Mononuclear cell (primary cell): ENCODE results near the gene ZNF26. TPM values are rescaled to one million over a fixed set of nuclear protein-coding genes. Genes with fewer than 3 reads are reported as not detected.

ENCODE experiments used
- H3K27me3 ChIP-seq: 2 replicates; pipeline ENCODE4 v1.6.0; 2011; ENCODE audit warnings: low read length, control low read depth; ENCODE audit not compliant: insufficient read depth
- H3K4me1 ChIP-seq: 2 replicates; pipeline ENCODE4 v1.5.1; 2011; ENCODE audit warnings: mild to moderate bottlenecking, low read length, control low read depth; ENCODE audit not compliant: insufficient read depth
- H3K4me3 ChIP-seq: 2 replicates; pipeline ENCODE4 v1.5.1; 2011; ENCODE audit warnings: mild to moderate bottlenecking, low read length, moderate library complexity
- H3K9me3 ChIP-seq: 2 replicates; pipeline ENCODE4 v1.5.1; 2011; ENCODE audit warnings: low read depth, mild to moderate bottlenecking, control low read depth, low read length
- total RNA-seq: library from RNA; depleted of rRNA; stranded (reverse); fragments of >200 nt; gene quantifications from one replicate; pipeline ENCODE4 v1.2.3, GENCODE V29; 2012

The ZNF26 gene
- total RNA-seq, 1 donor, result 42.8 TPM

GRCh38 chr12:132986885-132987225 is 688 bp downstream of the ZNF26 start:
- Histone ChIP-seq H3K27me3 (no peaks in the 10 kb centered on the region), H3K4me3 (peak overlapping the region; percentile 93), H3K9me3 (peaks cover 11% of the 10 kb centered on the region), H3K4me1 (peaks cover 25% of the 10 kb centered on the region)

- Histone ChIP-seq H3K4me1 (no peaks in the 10 kb centered on the region), H3K27me3 (no peaks in the 10 kb centered on the region), H3K9me3 (peaks cover 87% of the 10 kb centered on the region), H3K4me3 (no peak overlapping the region)
These were observed 12.6 kb downstream of the ZNF26 start for GRCh38 chr12:132998741-132999140.

- Histone ChIP-seq H3K9me3 (peaks cover 89% of the 10 kb centered on the region), H3K4me1 (no peaks in the 10 kb centered on the region), H3K27me3 (no peaks in the 10 kb centered on the region), H3K4me3 (no peak overlapping the region)
These were observed 24.6 kb downstream of the ZNF26 start for GRCh38 chr12:133010657-133011297.

GRCh38 chr12:133023566-133023965 is 37.4 kb downstream of the ZNF26 start:
- no peaks in the 10 kb centered on the region for H3K4me1 ChIP-seq
- H3K9me3 ChIP-seq, result peaks cover 46% of the 10 kb centered on the region
- no peaks in the 10 kb centered on the region for H3K27me3 ChIP-seq
- no peak overlapping the region for H3K4me3 ChIP-seq

GRCh38 chr12:133026996-133027395 is 40.8 kb downstream of the ZNF26 start:
- no peak overlapping the region for H3K4me3 ChIP-seq
- H3K9me3 ChIP-seq, result peaks cover 38% of the 10 kb centered on the region
- no peaks in the 10 kb centered on the region for H3K4me1 ChIP-seq
- no peaks in the 10 kb centered on the region for H3K27me3 ChIP-seq

GRCh38 chr12:133037207-133038005 is 51.2 kb downstream of the ZNF26 start, which contains the start of gene ZNF84:
Gene ZNF84, plus strand, starts transcription at chr12:133037509. Its CDS starts 3,959 bp downstream, at chr12:133041468.
- H3K4me3 ChIP-seq, result peak within 1 kb of the TSS; percentile 60
- H3K9me3 ChIP-seq, result peaks cover 48% of the 10 kb centered on the region
- H3K4me1 ChIP-seq, result peaks cover 9% of the 10 kb centered on the region
- H3K27me3 ChIP-seq, result no peaks in the 10 kb centered on the region

- peaks cover 54% of the 10 kb centered on the region for H3K9me3 ChIP-seq
- peaks cover 9% of the 10 kb centered on the region for H3K4me1 ChIP-seq
- no peaks in the 10 kb centered on the region for H3K27me3 ChIP-seq
- H3K4me3 ChIP-seq, result peak overlapping the region; percentile 60
These were observed 52.0 kb downstream of the ZNF26 start for GRCh38 chr12:133038118-133038709.

- Histone ChIP-seq H3K9me3 (peaks cover 93% of the 10 kb centered on the region), H3K4me1 (no peaks in the 10 kb centered on the region), H3K27me3 (no peaks in the 10 kb centered on the region), H3K4me3 (no peak overlapping the region)
These were observed 60.5 kb downstream of the ZNF26 start for GRCh38 chr12:133046698-133047097.

- Histone ChIP-seq H3K9me3 (peaks cover 99% of the 10 kb centered on the region), H3K27me3 (no peaks in the 10 kb centered on the region), H3K4me1 (no peaks in the 10 kb centered on the region), H3K4me3 (no peak overlapping the region)
These were observed 71.3 kb downstream of the ZNF26 start for GRCh38 chr12:133057446-133057845.

- H3K27me3 ChIP-seq, result no peaks in the 10 kb centered on the region
- H3K4me1 ChIP-seq, result no peaks in the 10 kb centered on the region
- H3K9me3 ChIP-seq, result peaks cover 99% of the 10 kb centered on the region
- no peak overlapping the region for H3K4me3 ChIP-seq
These were observed 72.3 kb downstream of the ZNF26 start for GRCh38 chr12:133058203-133059113.

- Histone ChIP-seq H3K9me3 (peaks cover 98% of the 10 kb centered on the region), H3K27me3 (no peaks in the 10 kb centered on the region), H3K4me1 (no peaks in the 10 kb centered on the region), H3K4me3 (no peak overlapping the region)
These were observed 75.8 kb downstream of the ZNF26 start for GRCh38 chr12:133061954-133062353.

GRCh38 chr12:133063556-133063955 is 77.4 kb downstream of the ZNF26 start:
- H3K27me3 ChIP-seq, result no peaks in the 10 kb centered on the region
- no peaks in the 10 kb centered on the region for H3K4me1 ChIP-seq
- no peak overlapping the region for H3K4me3 ChIP-seq
- peaks cover 95% of the 10 kb centered on the region for H3K9me3 ChIP-seq

- no peaks in the 10 kb centered on the region for H3K4me1 ChIP-seq
- peaks cover 64% of the 10 kb centered on the region for H3K9me3 ChIP-seq
- no peaks in the 10 kb centered on the region for H3K27me3 ChIP-seq
- no peak overlapping the region for H3K4me3 ChIP-seq
These were observed 87.7 kb downstream of the ZNF26 start for GRCh38 chr12:133073836-133074235.
